Hypothalamus (tissue), 51 donors: ENCODE results near the gene PCED1A.

Experiments
- DNase-seq, 51 donors: peaks; one replicate each; lab custom pipeline; 2025; lab: John Stamatoyannopoulos, UW

PCED1A gene

DNA sequence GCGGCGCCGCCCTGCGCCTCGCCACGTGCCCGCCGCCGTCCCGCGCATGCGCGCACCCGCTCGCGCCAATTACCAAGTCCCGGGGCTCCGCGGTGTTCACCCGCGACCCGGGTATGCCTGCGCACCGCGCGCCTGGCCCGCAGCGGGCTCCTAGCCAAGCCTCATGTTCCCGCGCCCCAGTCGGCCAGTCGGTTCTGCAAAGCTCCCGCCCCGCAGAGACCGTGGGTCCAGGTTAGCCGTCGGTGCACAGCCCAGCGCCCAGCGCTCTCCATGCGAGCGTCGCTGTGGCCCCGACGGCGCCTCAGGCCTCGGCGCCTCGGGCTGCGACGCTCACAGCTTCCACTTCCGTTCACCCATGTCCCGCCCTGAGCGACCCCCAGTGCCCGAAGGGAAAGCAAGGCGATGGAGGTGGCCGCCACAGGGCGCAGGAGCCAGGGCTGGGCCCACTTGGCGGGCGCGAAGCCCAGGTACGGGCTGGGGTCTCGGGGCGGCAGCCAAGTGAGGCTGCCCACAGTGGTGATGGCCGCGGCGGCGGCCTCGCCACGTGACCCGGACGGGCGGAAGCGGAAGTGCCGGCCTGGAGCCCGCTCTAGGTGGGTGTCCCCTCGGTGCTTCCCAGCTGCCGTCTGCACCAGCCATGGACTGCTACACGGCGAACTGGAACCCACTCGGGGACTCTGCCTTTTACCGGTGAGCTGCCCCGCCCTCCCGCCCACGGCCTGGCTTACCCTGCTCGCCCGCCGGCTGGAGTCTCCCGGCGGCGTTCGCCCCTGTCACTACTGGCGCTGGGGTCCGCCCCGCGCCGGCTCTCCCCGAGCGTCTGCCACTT, at the start of gene PCED1A, which contains the start of gene VPS16:
Gene PCED1A, minus strand, starts transcription at position 518 of the 829 bp plus-strand sequence. CDS start 743 bp downstream, outside the sequence.
Gene VPS16, plus strand, starts transcription at position 608 of the 829 bp plus-strand sequence. Its CDS starts 30 bp downstream, at position 638.
- DNase-seq = peak; percentile 32 to 94 (median 83)

GRCh38 chr20:2889797-2890196, 49.3 kb upstream of the PCED1A start:
- no peak for DNase-seq

DNA sequence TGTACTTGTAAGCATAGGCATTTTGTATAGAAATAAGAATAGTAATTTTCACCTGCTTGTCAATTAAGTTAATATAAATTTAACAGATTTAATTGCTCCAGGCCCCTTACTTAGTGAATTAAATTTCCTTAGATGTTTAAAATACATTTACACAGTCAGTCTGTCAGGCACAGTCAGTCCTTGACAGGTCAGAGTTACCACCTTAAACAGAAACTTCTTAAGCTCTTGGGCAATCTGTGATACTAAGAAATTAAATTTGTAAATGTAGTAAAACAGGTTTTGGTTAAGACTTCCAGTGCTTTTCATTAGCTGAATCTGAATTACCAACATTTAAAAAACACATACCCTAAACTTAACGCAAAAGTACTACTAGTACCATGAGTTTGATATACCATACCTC, 48.8 kb upstream of the PCED1A start:
- DNase-seq = no peak

- no peak for DNase-seq
Observed at GRCh38 chr20:2888224-2888955, 47.9 kb upstream of the PCED1A start.

DNA sequence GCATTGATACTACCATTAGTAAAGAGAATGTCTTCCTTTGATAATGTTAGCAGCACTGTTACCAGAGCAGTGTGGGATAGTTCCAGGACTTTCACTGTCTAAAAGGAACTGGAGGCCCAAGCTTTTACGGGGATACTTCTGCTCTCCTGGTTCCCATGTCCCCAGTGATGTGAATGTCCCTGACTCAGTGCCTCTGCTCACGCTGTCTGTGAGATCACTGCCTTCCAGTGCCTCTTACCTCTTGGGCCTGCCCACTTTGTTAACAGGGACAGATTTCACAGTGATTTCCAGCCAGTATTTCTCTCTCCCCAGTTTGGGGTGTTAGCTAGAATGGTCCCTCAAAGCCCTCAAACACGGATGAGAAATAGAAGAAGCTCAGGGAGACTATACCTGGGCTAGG, 47.3 kb upstream of the PCED1A start:
- no peak for DNase-seq

GRCh38 chr20:2883726-2884637, 43.5 kb upstream of the PCED1A start:
- no peak for DNase-seq

- no peak for DNase-seq
Observed at GRCh38 chr20:2880650-2881049, 40.2 kb upstream of the PCED1A start.

DNA sequence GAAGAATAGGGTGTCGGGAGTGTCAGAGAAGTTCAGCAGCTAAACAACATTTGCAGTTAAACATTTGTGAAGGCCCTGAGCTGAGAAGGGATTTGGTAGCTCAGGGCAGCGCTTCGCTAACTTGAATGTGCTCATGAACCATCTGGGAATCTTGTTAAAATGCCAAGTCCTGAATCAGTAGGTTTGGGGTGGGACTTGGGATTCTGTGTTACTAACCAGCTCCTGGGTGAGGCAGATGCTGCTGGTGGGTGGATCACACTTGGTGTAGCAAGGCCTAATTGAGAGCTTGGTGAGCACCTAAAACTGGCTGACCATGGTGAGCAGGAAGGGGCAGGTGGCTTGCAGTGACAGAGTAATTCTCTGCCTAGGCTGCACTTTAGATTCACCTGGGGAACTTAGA, 38.7 kb upstream of the PCED1A start:
- peak in 1 of 51 donors; percentile 48 for DNase-seq

DNA sequence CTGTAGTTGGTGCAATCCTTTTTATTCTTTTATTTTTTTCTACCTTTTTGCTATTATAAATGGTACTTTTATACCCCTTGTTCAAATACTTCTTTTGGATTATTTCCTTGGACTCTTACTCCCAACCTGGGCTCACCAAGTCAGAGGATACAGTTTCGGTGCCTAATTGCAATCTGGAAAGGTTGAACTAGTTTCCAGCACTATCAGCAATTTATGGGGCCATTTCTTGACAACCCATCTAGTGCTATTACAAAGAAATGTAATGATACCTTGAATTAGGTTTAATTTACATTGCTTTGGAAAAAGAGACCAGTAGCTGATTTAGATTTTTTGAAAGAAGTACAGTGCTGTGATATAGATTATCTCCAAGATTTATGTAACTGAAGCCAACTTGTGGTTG, 38.1 kb upstream of the PCED1A start:
- DNase-seq = no peak

DNA sequence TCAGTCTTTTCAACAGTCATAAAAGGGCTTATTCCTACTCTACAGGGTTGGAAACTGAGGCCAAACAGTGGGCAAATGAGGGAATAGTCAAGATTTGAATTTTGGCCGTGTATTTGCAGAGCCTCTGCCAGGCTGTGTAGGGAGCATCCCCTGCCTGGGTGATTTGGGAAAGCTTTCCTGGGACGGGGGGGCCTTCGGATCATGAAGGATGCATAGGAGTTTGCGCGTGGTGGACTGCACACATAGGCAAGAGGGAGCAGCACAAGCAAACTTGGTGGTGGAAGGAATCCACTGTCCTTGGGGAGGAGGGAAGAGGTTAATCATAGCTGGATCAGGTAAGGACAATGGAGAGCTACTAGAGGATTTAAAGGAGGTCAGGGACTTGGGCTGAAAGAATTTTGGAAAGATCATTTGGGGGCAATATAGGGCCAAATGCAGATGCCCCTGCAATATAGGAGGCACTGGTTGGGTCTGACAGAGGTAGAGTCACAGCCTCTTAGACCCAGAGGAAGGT, 35.3 kb upstream of the PCED1A start:
- no peak for DNase-seq

GRCh38 chr20:2874456-2874855, 34.0 kb upstream of the PCED1A start:
- peak in 6 of 51 donors; percentile 8 to 36 (median 14) for DNase-seq

DNA sequence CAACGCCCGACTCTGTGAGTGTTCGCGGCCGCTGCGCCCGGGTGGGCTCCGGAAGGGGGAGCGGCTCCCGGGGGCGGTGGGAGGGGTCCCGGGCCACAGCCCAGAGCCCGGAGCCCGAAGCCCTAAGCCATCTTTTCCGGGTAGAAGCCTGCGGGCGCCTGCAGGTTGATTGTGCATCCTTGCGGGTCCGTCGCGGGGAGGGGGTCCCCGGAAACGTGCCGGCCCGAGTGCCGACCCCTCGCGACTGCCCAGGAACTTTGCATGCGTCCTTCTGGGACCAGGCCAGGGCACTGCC, 33.2 kb upstream of the PCED1A start:
- peak in 14 of 51 donors; percentile 14 to 66 (median 55) for DNase-seq

GRCh38 chr20:2873010-2873746, 32.7 kb upstream of the PCED1A start, which contains the start of gene PTPRA:
TSS of gene PTPRA (plus strand) at chr20:2873481. CDS start at chr20:2964278, 90,797 bp downstream.
- peak; percentile 44 to 95 (median 88) for DNase-seq

DNA sequence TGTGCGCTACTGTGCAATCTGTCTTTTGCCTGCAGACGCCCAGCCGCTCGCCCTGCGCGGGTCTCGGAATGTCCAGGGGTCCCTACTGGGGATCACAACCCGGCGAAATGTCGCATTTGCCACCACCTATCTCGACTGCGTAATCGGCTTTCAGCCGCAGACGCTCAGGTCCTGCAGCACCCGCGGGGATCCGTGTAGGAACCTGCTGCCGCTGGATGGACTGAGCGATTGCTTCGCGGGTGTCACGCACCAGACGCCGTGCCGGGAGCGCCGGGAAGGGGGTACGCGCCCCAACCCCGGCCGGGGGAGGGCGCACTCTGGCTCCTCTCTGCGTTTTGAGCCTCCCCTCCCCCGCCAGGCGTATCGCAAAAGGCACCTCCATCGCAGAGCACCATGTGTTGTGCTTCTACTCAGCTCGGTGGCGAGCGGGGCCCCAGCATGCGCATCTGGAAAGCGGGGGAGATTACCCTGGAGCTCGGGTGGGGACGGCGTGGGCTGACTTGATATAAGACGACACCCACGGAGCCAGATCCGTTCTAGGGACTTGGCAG, 32.1 kb upstream of the PCED1A start:
- peak in 46 of 51 donors; percentile 24 to 88 (median 58) for DNase-seq

GRCh38 chr20:2871661-2872458, 31.4 kb upstream of the PCED1A start:
- peak in 4 of 51 donors; percentile 42 to 59 (median 46) for DNase-seq

DNA sequence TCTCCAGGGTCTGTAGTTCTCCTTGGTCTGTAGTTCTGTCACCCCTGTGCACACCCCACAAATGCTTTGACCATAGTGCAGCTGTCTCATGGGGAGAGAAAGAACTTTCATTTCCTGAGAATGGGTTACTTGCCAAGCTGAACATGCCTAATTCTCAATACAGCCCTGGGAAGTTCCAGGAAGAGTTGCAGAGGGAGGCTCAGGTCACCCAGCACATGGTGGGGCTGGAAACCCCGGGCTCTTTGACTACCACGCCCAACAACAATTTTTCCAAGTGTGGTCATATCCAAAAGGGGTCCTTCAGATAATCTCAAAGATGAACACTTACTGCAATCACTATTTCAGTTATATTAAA, 30.6 kb upstream of the PCED1A start:
- DNase-seq = no peak

- no peak for DNase-seq
Observed at GRCh38 chr20:2869381-2869780, 28.9 kb upstream of the PCED1A start.

GRCh38 chr20:2867081-2867864, 26.8 kb upstream of the PCED1A start:
- no peak for DNase-seq
